Endothelial cell of umbilical vein (primary cell): ENCODE measurements around the gene MYADML2. TPM values are rescaled to one million over a fixed set of nuclear protein-coding genes. Genes with fewer than 3 reads are reported as not detected.

ENCODE experiments used
- BruUV-seq: library from RNA; stranded (reverse); fragments of 400-500 nt; replicated peaks from 2 replicates; lab custom pipeline; 2021; lab: Mats Ljungman, UMichigan
- CTCF ChIA-PET: fragments of 300-600, 350-600 bp; sonication (Branson Sonifier 250); formaldehyde crosslinking; loops from one replicate; lab custom pipeline; 2021; ENCODE audit warnings: antibody characterized with exemption, inconsistent platforms; lab: Charles Lee
- POLR2A ChIA-PET: fragments of 300-600, 350-600 bp; sonication (Branson Sonifier 250); formaldehyde crosslinking; loops from one replicate; lab custom pipeline; 2021; ENCODE audit warnings: antibody characterized with exemption, inconsistent platforms; lab: Charles Lee
- DNase-seq: peaks from one replicate; pipeline ENCODE4 v3.0.0-alpha.2; 2011; ENCODE audit warnings: low read depth, low spot score
- FAIRE-seq: peaks from 2 replicates; lab custom pipeline; 2011; peaks lifted over from hg19 to GRCh38; lab: Jason Lieb, UNC
- H2AFZ ChIP-seq: 2 replicates; pipeline ENCODE4 v1.6.0; 2012; ENCODE audit warnings: low read depth, low read length, control low read depth, inconsistent platforms
- H3K27ac ChIP-seq: 2 replicates; pipeline ENCODE4 v1.5.1; 2011; ENCODE audit warnings: low read depth, mild to moderate bottlenecking, control low read depth, low read length, moderate library complexity; ENCODE audit not compliant: insufficient read depth
- H3K27me3 ChIP-seq, 2 experiments: 2 replicates each; pipeline versions ENCODE4 v1.6.0 to v1.6.1; 2011; ENCODE audit warnings: low read length in 2 of 2, mixed read lengths in 1 of 2; ENCODE audit not compliant: control insufficient read depth in 2 of 2, insufficient read depth in 2 of 2
- H3K36me3 ChIP-seq, 2 experiments: 2 replicates in 1 of 2; 3 replicates in 1 of 2; pipeline ENCODE4 v1.5.1; 2011; ENCODE audit warnings: low read length in 2 of 2, mild to moderate bottlenecking in 1 of 2, moderate library complexity in 1 of 2; ENCODE audit not compliant: control insufficient read depth in 2 of 2, insufficient read depth in 2 of 2; ENCODE audit errors: extremely low read depth in 1 of 2
- H3K4me1 ChIP-seq: 3 replicates; pipeline ENCODE4 v1.5.1; 2011; ENCODE audit warnings: mild to moderate bottlenecking, low read length; ENCODE audit not compliant: control insufficient read depth, insufficient read depth; ENCODE audit errors: extremely low read depth
- H3K4me2 ChIP-seq: 2 replicates; pipeline ENCODE4 v1.6.1; 2011; ENCODE audit warnings: low read length, control low read depth, mixed read lengths; ENCODE audit not compliant: insufficient read depth
- H3K4me3 ChIP-seq, 3 experiments: fragments of 200-600 bp in 1 of 3; sonication (generic), shearing (Covaris generic) in 1 of 3; replicated peaks in 1 of 3; 2 replicates each; pipeline ENCODE4 v1.5.1; 2011 to 2016; ENCODE audit warnings: control low read depth in 3 of 3, low read length in 3 of 3, mild to moderate bottlenecking in 2 of 3, inconsistent platforms in 1 of 3, low read depth in 1 of 3, moderate library complexity in 1 of 3; ENCODE audit not compliant: insufficient read depth in 1 of 3
- H3K79me2 ChIP-seq: 2 replicates; pipeline ENCODE4 v1.6.0; 2012; ENCODE audit warnings: low read length, inconsistent platforms; ENCODE audit not compliant: control insufficient read depth, insufficient read depth
- H3K9ac ChIP-seq: replicated peaks from 2 replicates; pipeline ENCODE3; 2011; ENCODE audit warnings: low read length, control low read depth; ENCODE audit not compliant: insufficient read depth; ENCODE audit errors: extremely low read depth
- H3K9me1 ChIP-seq: replicated peaks from 3 replicates; pipeline ENCODE4 v1.6.0; 2011; ENCODE audit warnings: mild to moderate bottlenecking, low read length; ENCODE audit not compliant: control insufficient read depth, insufficient read depth; ENCODE audit errors: extremely low read depth
- H3K9me3 ChIP-seq: replicated peaks from 2 replicates; pipeline ENCODE4 v1.5.1; 2012; ENCODE audit warnings: low read length, inconsistent platforms; ENCODE audit not compliant: control insufficient read depth, insufficient read depth
- H4K20me1 ChIP-seq: replicated peaks from 2 replicates; pipeline ENCODE3; 2011; ENCODE audit warnings: mild to moderate bottlenecking, low read length; ENCODE audit not compliant: control insufficient read depth, insufficient read depth; ENCODE audit errors: extremely low read depth
- MAX ChIP-seq: IDR thresholded peaks from 2 replicates; pipeline ENCODE4 v1.6.1; 2011; ENCODE audit not compliant: insufficient read depth, insufficient read length
- dilution Hi-C: fragments of 300-500 bp; cut with MboI; formaldehyde crosslinking; loops from one replicate; pipeline ENCODE4 v1.15.0; 2019; ENCODE audit warnings: low sequenced_read_pairs; ENCODE audit not compliant: extremely low pct_ligation_motif_present
- intact Hi-C: fragments of 100-400 bp; cut with micrococcal nuclease; formaldehyde crosslinking; loops from one replicate; pipeline ENCODE4 v1.10.0; 2022
- polyA plus RNA-seq, 4 experiments: library from polyadenylated mRNA; depleted of rRNA in 3 of 4; stranded (reverse) in 3 of 4; unstranded in 1 of 4; fragments of >200 nt; gene quantifications; 2 replicates each; pipeline versions ENCODE4 v1.2.1 to v1.2.3, GENCODE V29; 2011 to 2012; ENCODE audit warnings: missing spikeins in 1 of 4
- total RNA-seq: library from RNA; stranded (reverse); gene quantifications from 2 replicates; pipeline ENCODE4 v1.2.3, GENCODE V29; 2021
- TF ChIP-seq, protein P1 (sequence below), 2 donors: IDR thresholded peaks; 1 replicate in 1 of 2; 2 replicates in 1 of 2; pipeline ENCODE4 v1.5.1; 2011; ENCODE audit warnings: low read length in 2 of 2, mild to moderate bottlenecking in 2 of 2, moderate library complexity in 2 of 2, control low read depth in 1 of 2, inconsistent platforms in 1 of 2, low read depth in 1 of 2; ENCODE audit not compliant: insufficient read depth in 1 of 2; ENCODE audit errors: extremely low read depth in 1 of 2

Gene MYADML2
- total and polyA plus RNA-seq, 2 donors (not counting 3 experiments of a cell fraction or from before 2014, with no cell fraction given): not detected

- no peaks in the 10 kb centered on the region for H3K9me1 ChIP-seq
- H2AFZ ChIP-seq: no peak overlapping the region
- no peak overlapping the region for H3K27ac ChIP-seq
- no peak for DNase-seq
- TF ChIP-seq, protein P1, sequence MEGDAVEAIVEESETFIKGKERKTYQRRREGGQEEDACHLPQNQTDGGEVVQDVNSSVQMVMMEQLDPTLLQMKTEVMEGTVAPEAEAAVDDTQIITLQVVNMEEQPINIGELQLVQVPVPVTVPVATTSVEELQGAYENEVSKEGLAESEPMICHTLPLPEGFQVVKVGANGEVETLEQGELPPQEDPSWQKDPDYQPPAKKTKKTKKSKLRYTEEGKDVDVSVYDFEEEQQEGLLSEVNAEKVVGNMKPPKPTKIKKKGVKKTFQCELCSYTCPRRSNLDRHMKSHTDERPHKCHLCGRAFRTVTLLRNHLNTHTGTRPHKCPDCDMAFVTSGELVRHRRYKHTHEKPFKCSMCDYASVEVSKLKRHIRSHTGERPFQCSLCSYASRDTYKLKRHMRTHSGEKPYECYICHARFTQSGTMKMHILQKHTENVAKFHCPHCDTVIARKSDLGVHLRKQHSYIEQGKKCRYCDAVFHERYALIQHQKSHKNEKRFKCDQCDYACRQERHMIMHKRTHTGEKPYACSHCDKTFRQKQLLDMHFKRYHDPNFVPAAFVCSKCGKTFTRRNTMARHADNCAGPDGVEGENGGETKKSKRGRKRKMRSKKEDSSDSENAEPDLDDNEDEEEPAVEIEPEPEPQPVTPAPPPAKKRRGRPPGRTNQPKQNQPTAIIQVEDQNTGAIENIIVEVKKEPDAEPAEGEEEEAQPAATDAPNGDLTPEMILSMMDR (IDR thresholded peaks at IDR 0.05; ENCODE audit: extremely low read depth in 1 of 2, insufficient read depth in 1 of 2, low read depth in 1 of 2, low read length in 2 of 2): no peak
- TF ChIP-seq MAX: no peak
- H3K79me2 ChIP-seq: no peaks in the 10 kb centered on the region
- dilution Hi-C loops (no loop called here), intact Hi-C loops (no loop called here)
- no peak overlapping the region for H3K4me2 ChIP-seq
- no peak overlapping the region for H3K4me3 ChIP-seq
- H3K36me3 ChIP-seq: no peaks in the 10 kb centered on the region
- ChIA-PET POLR2A (no interaction called here), CTCF (interaction anchor here (2.3 kb wide), 1 partner anchor 65 kb away, joined by 8 read pairs; no protein-coding TSS in a partner anchor)
- H3K9ac ChIP-seq: no peak overlapping the region
- H3K27me3 ChIP-seq: peaks cover 12 to 27% of the 10 kb centered on the region in 2 experiments
- H4K20me1 ChIP-seq: no peaks in the 10 kb centered on the region
- H3K4me1 ChIP-seq: no peaks in the 10 kb centered on the region
- BruUV-seq: no TSS peak
- no peak for FAIRE-seq
- H3K9me3 ChIP-seq: no peaks in the 10 kb centered on the region
These were observed 9.9 kb upstream of the MYADML2 start for GRCh38 chr17:81956607-81957589.
